ENCODE data around the gene ATF6B. TPM values are rescaled to one million over a fixed set of nuclear protein-coding genes. Genes with fewer than 3 reads are reported as not detected.

The ATF6B gene
- total RNA-seq, 1 experiment from 2014 or later = 87.2 TPM

GRCh38 chr6:32148289-32149091, 20.4 kb upstream of the ATF6B start:
- no peak overlapping the region for H2AFZ ChIP-seq
- no TSS peak for BruUV-seq (replicated peaks)
- no peak for DNase-seq
- intact Hi-C loops (cut with micrococcal nuclease; ENCODE audit: unreplicated experiment) = no loop called here
- peaks cover 13% of the 10 kb centered on the region for H3K79me2 ChIP-seq (ENCODE audit: low read depth)
- no peaks in the 10 kb centered on the region for H3K27me3 ChIP-seq (ENCODE audit: insufficient read depth, low read depth)
- peaks cover 39% of the 10 kb centered on the region for H3K4me1 ChIP-seq (replicated peaks; ENCODE audit: insufficient read depth)
- TF ChIP-seq, protein P1, sequence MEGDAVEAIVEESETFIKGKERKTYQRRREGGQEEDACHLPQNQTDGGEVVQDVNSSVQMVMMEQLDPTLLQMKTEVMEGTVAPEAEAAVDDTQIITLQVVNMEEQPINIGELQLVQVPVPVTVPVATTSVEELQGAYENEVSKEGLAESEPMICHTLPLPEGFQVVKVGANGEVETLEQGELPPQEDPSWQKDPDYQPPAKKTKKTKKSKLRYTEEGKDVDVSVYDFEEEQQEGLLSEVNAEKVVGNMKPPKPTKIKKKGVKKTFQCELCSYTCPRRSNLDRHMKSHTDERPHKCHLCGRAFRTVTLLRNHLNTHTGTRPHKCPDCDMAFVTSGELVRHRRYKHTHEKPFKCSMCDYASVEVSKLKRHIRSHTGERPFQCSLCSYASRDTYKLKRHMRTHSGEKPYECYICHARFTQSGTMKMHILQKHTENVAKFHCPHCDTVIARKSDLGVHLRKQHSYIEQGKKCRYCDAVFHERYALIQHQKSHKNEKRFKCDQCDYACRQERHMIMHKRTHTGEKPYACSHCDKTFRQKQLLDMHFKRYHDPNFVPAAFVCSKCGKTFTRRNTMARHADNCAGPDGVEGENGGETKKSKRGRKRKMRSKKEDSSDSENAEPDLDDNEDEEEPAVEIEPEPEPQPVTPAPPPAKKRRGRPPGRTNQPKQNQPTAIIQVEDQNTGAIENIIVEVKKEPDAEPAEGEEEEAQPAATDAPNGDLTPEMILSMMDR (conservative IDR thresholded peaks at IDR 0.05) = no peak
- no peak for TF ChIP-seq EZH2 (IDR thresholded peaks at IDR 0.05; ENCODE audit: low read depth)
- H3K4me2 ChIP-seq = no peak overlapping the region
- H3F3A ChIP-seq (ENCODE audit: insufficient read depth, low read depth) = peaks cover 39% of the 10 kb centered on the region; the same call in 1 of the 2 replicates
- no peaks in the 10 kb centered on the region for H3K36me3 ChIP-seq (ENCODE audit: low read depth)
- no peak overlapping the region for H3K27ac ChIP-seq
- no peak overlapping the region for H3K4me3 ChIP-seq
- POLR2A ChIA-PET (ENCODE audit: unreplicated experiment) = no interaction called here
- no peaks in the 10 kb centered on the region for H3K9me3 ChIP-seq (ENCODE audit: insufficient read depth, low read depth)
- H4K20me1 ChIP-seq (ENCODE audit: insufficient read depth) = no peaks in the 10 kb centered on the region
- no peaks in the 10 kb centered on the region for H3K9me2 ChIP-seq (ENCODE audit: insufficient read depth)
- CTCF ChIA-PET = no interaction called here

DNA sequence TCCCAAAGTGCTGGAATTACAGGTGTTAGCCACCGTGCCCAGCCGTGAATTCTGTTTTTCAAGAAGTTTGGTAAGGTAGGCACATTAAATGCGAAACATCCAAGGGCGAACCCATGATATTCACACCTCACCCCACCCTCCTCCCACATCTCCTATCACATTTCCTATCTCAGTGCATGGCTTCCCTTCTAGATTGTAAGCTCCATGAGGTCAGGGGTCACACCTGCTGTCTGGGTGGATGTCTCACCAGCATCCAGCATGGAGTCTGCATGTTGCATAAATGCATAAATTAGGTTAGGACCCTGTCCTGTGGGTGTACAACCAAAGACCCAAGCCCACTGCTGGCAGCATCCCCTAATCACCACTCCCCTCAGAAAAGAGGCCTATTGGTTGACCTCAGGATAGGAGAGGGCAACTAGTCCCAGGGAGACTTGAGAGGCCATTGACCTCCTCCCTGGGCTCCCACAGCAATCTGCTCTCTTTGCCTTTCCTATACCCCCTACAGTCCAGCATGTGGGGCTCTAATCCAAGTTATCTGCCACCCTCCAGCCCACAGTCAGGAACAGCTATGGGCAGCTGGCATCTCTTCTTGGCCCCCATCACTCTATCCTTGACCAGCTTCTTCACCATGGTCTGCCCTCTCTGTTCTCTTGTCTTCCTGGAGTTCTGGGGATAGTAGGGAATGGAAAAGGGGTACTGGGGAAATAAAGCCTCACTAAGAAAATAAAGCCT, 19.5 kb upstream of the ATF6B start:
- POLR2A ChIA-PET (ENCODE audit: unreplicated experiment) = no interaction called here
- H3K4me1 ChIP-seq (replicated peaks; ENCODE audit: insufficient read depth) = peaks cover 40% of the 10 kb centered on the region
- no peaks in the 10 kb centered on the region for H3K27me3 ChIP-seq (ENCODE audit: insufficient read depth, low read depth)
- H4K20me1 ChIP-seq (ENCODE audit: insufficient read depth) = no peaks in the 10 kb centered on the region
- CTCF ChIA-PET = no interaction called here
- H3K36me3 ChIP-seq (ENCODE audit: low read depth) = no peaks in the 10 kb centered on the region
- no peak for DNase-seq
- no peak overlapping the region for H3K4me3 ChIP-seq
- H3K79me2 ChIP-seq (ENCODE audit: low read depth) = peaks cover 6% of the 10 kb centered on the region
- no peaks in the 10 kb centered on the region for H3K9me2 ChIP-seq (ENCODE audit: insufficient read depth)
- BruUV-seq (replicated peaks) = no TSS peak
- intact Hi-C loops (cut with micrococcal nuclease; ENCODE audit: unreplicated experiment) = no loop called here
- H3F3A ChIP-seq (ENCODE audit: insufficient read depth, low read depth) = peaks cover 32% of the 10 kb centered on the region; the same call in 1 of the 2 replicates
- H2AFZ ChIP-seq = no peak overlapping the region
- no peak overlapping the region for H3K27ac ChIP-seq
- TF ChIP-seq EZH2 (IDR thresholded peaks at IDR 0.05; ENCODE audit: low read depth) = no peak
- TF ChIP-seq, protein P1 (conservative IDR thresholded peaks at IDR 0.05) = no peak
- H3K9me3 ChIP-seq (ENCODE audit: insufficient read depth, low read depth) = no peaks in the 10 kb centered on the region
- no peak overlapping the region for H3K4me2 ChIP-seq

GRCh38 chr6:32146687-32147086, 18.6 kb upstream of the ATF6B start:
- CTCF ChIA-PET = no interaction called here
- intact Hi-C loops (cut with micrococcal nuclease; ENCODE audit: unreplicated experiment) = no loop called here
- no peak for TF ChIP-seq EZH2 (IDR thresholded peaks at IDR 0.05; ENCODE audit: low read depth)
- TF ChIP-seq, protein P1 (conservative IDR thresholded peaks at IDR 0.05) = no peak
- H3K4me3 ChIP-seq = peak overlapping the region; percentile 11; the same call in 1 of the 2 replicates
- H3K4me1 ChIP-seq (replicated peaks; ENCODE audit: insufficient read depth) = peaks cover 32% of the 10 kb centered on the region
- no TSS peak for BruUV-seq (replicated peaks)
- POLR2A ChIA-PET (ENCODE audit: unreplicated experiment) = interaction anchor here (0.5 kb wide), 1 partner anchor 8 kb away, joined by 6 read pairs; no protein-coding TSS in a partner anchor
- no peak for DNase-seq
- peak overlapping the region; percentile 47 for H2AFZ ChIP-seq
- no peaks in the 10 kb centered on the region for H4K20me1 ChIP-seq (ENCODE audit: insufficient read depth)
- H3F3A ChIP-seq (ENCODE audit: insufficient read depth, low read depth) = peaks cover 32% of the 10 kb centered on the region; the same call in 1 of the 2 replicates
- no peaks in the 10 kb centered on the region for H3K79me2 ChIP-seq (ENCODE audit: low read depth)
- no peaks in the 10 kb centered on the region for H3K36me3 ChIP-seq (ENCODE audit: low read depth)
- no peaks in the 10 kb centered on the region for H3K9me2 ChIP-seq (ENCODE audit: insufficient read depth)
- H3K27me3 ChIP-seq (ENCODE audit: insufficient read depth, low read depth) = no peaks in the 10 kb centered on the region
- peak overlapping the region; percentile 48 for H3K4me2 ChIP-seq
- H3K9me3 ChIP-seq (ENCODE audit: insufficient read depth, low read depth) = no peaks in the 10 kb centered on the region
- peak overlapping the region; percentile 82 for H3K27ac ChIP-seq

All from PC-9 (cell line).